PC-3 (cell line): ENCODE data around the gene RNF38.

Source experiments
- CTCF ChIP-seq: fragments of 300-600 bp; sonication (generic); conservative IDR thresholded peaks from 2 replicates; pipeline ENCODE4 v1.5.1; 2017; ENCODE audit warnings: antibody characterized with exemption, low read depth, mild to moderate bottlenecking, low read length
- EZH2 ChIP-seq: fragments of 300-600 bp; sonication (generic); IDR thresholded peaks from one replicate; pipeline ENCODE4 v1.6.1; 2017; ENCODE audit warnings: antibody characterized with exemption, mild to moderate bottlenecking, low read length; ENCODE audit not compliant: unreplicated experiment
- EZH2phosphoT487 ChIP-seq: fragments of 300-600 bp; sonication (generic); IDR thresholded peaks from 2 replicates; pipeline ENCODE4 v1.6.1; 2018; ENCODE audit warnings: mild to moderate bottlenecking, antibody characterized with exemption, low read length, borderline replicate concordance

DNA sequence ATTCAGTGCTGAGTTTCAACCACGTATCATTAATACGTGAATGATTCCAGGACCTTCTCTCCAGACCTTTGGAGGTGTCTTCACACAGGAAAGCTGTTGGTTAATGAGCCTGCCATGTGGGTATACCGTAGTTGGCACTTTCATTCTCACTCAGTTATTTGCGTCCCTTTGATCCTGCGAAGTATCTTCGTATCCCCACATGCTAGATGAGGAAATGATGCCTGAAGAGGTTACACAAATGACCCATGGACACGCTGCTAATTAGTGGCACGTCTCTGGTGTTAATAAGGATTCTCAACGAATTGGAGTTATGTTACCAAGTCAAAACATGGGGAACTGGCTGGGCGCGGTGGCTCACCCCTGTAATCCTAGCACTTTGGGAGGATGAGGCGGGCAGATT is 76.1 kb downstream of the RNF38 start:
- no peak for TF ChIP-seq CTCF
- TF ChIP-seq EZH2phosphoT487: no peak
- TF ChIP-seq EZH2: no peak
